Activated naive CD8-positive, alpha-beta T cell treated with anti-CD3 and anti-CD28 coated beads for 36 hours (primary cell): ENCODE measurements around the gene ANO10. TPM values are rescaled to one million over a fixed set of nuclear protein-coding genes. Genes with fewer than 3 reads are reported as not detected.
A peak's percentile ranks its signal among the peaks of the same experiment; 100 is the strongest.

ENCODE experiments used
- DNase-seq: peaks from one replicate; pipeline ENCODE4 v3.0.0; 2021
- H3K27ac Mint-ChIP-seq: one replicate; pipeline ENCODE4 v1.8.0; 2022; ENCODE audit warnings: mild to moderate bottlenecking, moderate library complexity, mixed read lengths
- H3K27me3 Mint-ChIP-seq: one replicate; pipeline ENCODE4 v1.8.0; 2022; ENCODE audit warnings: mild to moderate bottlenecking, mixed read lengths
- H3K36me3 Mint-ChIP-seq: one replicate; pipeline ENCODE4 v1.8.0; 2021; ENCODE audit warnings: mild to moderate bottlenecking, mixed read lengths
- H3K4me1 Mint-ChIP-seq: one replicate; pipeline ENCODE4 v1.8.0; 2021; ENCODE audit warnings: mixed read lengths
- H3K4me3 Mint-ChIP-seq: one replicate; pipeline ENCODE4 v1.8.0; 2022; ENCODE audit warnings: mild to moderate bottlenecking, moderate library complexity, mixed read lengths
- H3K9me3 Mint-ChIP-seq: one replicate; pipeline ENCODE4 v1.8.0; 2022; ENCODE audit warnings: mixed read lengths
- total RNA-seq, 2 experiments: library from RNA; stranded (reverse); gene quantifications; one replicate each; pipeline ENCODE4 v1.2.3, GENCODE V29; 2021

Gene ANO10
- total RNA-seq, 2 experiments from 2014 or later: 7.5 to 10.1 TPM

DNA sequence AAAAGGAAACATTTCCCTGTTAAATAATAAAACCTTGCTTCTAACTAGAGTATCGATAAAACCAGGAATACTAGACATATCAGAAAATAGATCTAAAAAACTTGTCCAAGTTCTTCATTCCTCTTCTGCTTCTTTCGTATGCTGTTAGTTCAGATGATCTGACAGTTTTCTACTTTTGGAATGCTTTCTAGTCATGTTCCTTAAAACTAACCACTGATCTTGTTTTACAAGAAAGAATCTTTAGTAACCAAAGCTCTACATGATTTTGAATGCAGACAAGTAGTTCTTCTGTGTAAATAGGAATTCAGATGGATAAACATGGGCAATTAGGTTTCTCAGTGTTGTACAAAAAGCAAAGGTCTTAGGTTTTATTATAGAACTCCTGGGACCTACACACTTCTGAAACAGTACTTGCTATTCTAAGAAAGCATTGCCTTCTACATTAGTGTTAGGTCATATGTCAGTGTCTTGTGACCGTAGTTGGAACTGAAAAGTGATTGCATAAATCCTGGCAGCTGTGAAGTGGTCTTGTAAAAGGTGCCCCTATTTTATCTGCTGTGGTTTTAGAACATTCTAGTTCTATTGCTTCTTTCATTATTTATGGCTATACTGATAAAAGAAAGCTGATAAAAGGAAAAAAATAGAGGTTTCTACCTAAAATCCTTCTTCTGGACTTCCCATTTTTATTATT lies 294.8 kb downstream of the ANO10 start:
- DNase-seq: no peak
- Mint-ChIP-seq H3K9me3 (peaks cover 2% of the 10 kb centered on the region), H3K36me3 (peaks cover 43% of the 10 kb centered on the region), H3K27ac (peak overlapping the region; percentile 91), H3K27me3 (no peaks in the 10 kb centered on the region), H3K4me3 (peak overlapping the region; percentile 52), H3K4me1 (peaks cover 80% of the 10 kb centered on the region)

DNA sequence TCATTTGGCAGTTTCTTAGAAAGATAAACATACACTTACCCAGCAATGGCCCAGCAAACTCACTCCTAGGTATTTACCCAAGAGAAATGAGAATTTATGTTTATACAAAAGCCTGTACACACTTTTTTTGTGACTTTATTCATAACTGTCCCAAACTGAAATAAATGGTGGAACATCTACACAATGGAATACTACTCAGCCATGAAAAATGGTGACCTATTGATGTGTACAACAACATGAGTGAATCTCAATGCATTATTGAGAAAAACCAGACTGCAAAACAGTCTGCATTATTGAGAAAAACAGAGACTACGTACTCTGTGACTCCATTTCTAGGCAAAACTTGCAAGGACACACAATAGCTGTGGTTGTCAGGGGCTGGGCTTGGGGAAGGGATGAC lies 298.3 kb downstream of the ANO10 start:
- peaks cover 2% of the 10 kb centered on the region for H3K9me3 Mint-ChIP-seq
- H3K27ac Mint-ChIP-seq: no peak overlapping the region
- peaks cover 49% of the 10 kb centered on the region for H3K36me3 Mint-ChIP-seq
- peaks cover 78% of the 10 kb centered on the region for H3K4me1 Mint-ChIP-seq
- DNase-seq: no peak
- H3K27me3 Mint-ChIP-seq: no peaks in the 10 kb centered on the region
- H3K4me3 Mint-ChIP-seq: no peak overlapping the region

DNA sequence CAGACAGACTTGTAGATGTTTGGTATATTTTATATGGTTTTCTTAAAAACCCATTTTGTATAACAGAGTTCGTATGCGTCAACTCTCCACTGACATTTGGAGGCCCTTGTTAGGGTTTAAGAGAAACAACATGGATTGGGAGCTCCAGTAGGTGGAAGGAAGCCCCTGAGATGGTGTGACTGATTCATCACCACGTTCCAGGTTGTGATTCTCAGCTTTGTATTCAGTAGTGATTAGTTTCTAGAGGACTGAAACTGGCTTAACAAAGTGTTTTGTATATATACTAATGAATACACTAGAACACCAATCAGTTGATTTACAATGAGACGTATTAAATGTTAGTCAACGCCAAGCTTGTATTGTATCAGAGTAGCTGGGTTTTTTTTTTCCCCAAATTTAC lies 301.5 kb downstream of the ANO10 start:
- peak overlapping the region; percentile 47 for H3K27ac Mint-ChIP-seq
- no peak for DNase-seq
- H3K36me3 Mint-ChIP-seq: peaks cover 48% of the 10 kb centered on the region
- no peaks in the 10 kb centered on the region for H3K27me3 Mint-ChIP-seq
- peaks cover 2% of the 10 kb centered on the region for H3K9me3 Mint-ChIP-seq
- no peak overlapping the region for H3K4me3 Mint-ChIP-seq
- H3K4me1 Mint-ChIP-seq: peaks cover 76% of the 10 kb centered on the region

DNA sequence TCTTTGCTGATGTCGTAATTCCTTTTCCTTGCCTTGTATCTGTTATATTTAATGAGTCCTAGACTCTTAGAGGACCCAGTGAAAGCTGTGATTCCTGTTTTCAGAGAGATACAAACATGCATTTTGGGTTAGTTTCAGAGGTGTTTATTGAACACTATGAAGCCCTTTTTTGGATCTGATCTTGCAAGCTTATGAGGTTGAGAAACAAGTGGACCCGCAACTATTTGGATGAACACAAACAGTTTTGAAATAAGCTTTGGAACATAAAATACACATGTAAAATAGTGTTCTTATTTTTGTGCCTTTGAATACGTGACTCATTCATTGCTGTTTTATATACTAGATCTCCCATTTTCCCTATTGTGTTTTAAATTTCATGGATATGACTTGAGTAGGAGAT lies 302.0 kb downstream of the ANO10 start:
- no peak overlapping the region for H3K4me3 Mint-ChIP-seq
- H3K27ac Mint-ChIP-seq: peak overlapping the region; percentile 47

GRCh38 chr3:43319376-43319775 lies 302.4 kb downstream of the ANO10 start:
- DNase-seq: no peak
- Mint-ChIP-seq H3K4me3 (no peak overlapping the region), H3K9me3 (peaks cover 2% of the 10 kb centered on the region), H3K27me3 (no peaks in the 10 kb centered on the region), H3K36me3 (peaks cover 51% of the 10 kb centered on the region), H3K27ac (peak overlapping the region; percentile 54), H3K4me1 (peaks cover 79% of the 10 kb centered on the region)

More for the DNA sequence above, 302.0 kb downstream of the ANO10 start:
- H3K36me3 Mint-ChIP-seq: peaks cover 51% of the 10 kb centered on the region
- no peaks in the 10 kb centered on the region for H3K27me3 Mint-ChIP-seq
- H3K9me3 Mint-ChIP-seq: peaks cover 2% of the 10 kb centered on the region
- peaks cover 77% of the 10 kb centered on the region for H3K4me1 Mint-ChIP-seq
- no peak for DNase-seq

- H3K27me3 Mint-ChIP-seq: no peaks in the 10 kb centered on the region
- H3K4me3 Mint-ChIP-seq: peak overlapping the region; percentile 3
- peaks cover 2% of the 10 kb centered on the region for H3K9me3 Mint-ChIP-seq
- no peak for DNase-seq
- H3K36me3 Mint-ChIP-seq: peaks cover 44% of the 10 kb centered on the region
- peak overlapping the region; percentile 81 for H3K27ac Mint-ChIP-seq
- H3K4me1 Mint-ChIP-seq: peaks cover 75% of the 10 kb centered on the region
These were observed 304.1 kb downstream of the ANO10 start for GRCh38 chr3:43317461-43318316.

DNA sequence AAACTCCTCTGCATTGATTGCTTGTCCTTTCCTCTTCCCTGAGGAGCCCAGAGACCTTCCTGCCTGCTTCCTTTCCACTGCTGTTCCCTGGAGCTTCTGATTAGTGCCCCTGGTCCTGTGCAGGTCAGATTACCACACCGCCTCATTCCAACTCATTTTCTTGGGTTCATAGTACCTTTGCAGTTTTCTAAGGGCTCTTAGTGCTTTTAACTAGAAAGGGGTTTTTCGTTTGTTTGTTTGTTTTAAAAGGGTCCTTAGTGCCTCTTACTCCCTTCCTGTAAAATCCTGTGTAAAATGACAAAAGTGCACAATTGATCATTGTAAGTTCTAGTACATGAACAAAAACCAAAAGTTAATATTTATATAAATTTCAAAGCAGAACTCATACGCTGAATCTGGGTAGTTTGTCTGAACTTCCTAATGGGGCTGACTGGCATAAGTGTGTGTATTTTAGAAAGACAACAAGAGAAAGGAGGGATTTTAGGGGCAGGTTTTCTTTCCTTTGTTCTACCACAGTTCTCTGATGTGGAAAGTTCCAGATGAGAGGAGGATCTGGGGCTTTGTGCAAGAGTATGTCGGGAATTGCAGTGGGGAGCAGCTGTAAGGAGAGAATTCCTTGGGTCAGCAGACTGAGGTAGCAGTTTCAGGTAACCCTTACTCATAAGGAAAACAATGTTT lies 304.9 kb downstream of the ANO10 start:
- H3K9me3 Mint-ChIP-seq: peaks cover 4% of the 10 kb centered on the region
- H3K27me3 Mint-ChIP-seq: no peaks in the 10 kb centered on the region
- no peak for DNase-seq
- peaks cover 42% of the 10 kb centered on the region for H3K36me3 Mint-ChIP-seq
- peak overlapping the region; percentile 81 for H3K27ac Mint-ChIP-seq
- H3K4me1 Mint-ChIP-seq: peaks cover 74% of the 10 kb centered on the region
- no peak overlapping the region for H3K4me3 Mint-ChIP-seq

Other genes with a start within 250 kb of the ANO10 start
- gene ABHD5, start 68.9 kb upstream of the ANO10 start, total RNA-seq: 10 to 100 TPM; 11.4 to 12.1 TPM